ENCODE measurements around the gene HPCAL1. TPM values are rescaled to one million over a fixed set of nuclear protein-coding genes. Genes with fewer than 3 reads are reported as not detected.

The HPCAL1 gene
- total and polyA plus RNA-seq, 10 of the 15 experiments (the other 5 are each of a cell fraction or from before 2014, with no cell fraction given) = 0.40 to 12.8 (median 7.9) TPM

GRCh38 chr2:10400568-10400977, 97.9 kb downstream of the HPCAL1 start (continued):
- TF ChIP-seq NKRF (conservative IDR thresholded peaks at IDR 0.05) (no peak), EED (IDR thresholded peaks at IDR 0.05; ENCODE audit: low read depth) (no peak)

GRCh38 chr2:10400978-10401951, 98.6 kb downstream of the HPCAL1 start:
- intact Hi-C loops (cut with micrococcal nuclease; ENCODE audit: unreplicated experiment) = no loop called here
- Histone ChIP-seq H3K9me3 (replicated peaks; ENCODE audit: control insufficient read depth, insufficient read depth, low read length) (peaks cover 1% of the 10 kb centered on the region; the same call in 2 of the 3 replicates), H3K9ac (ENCODE audit: control insufficient read depth, insufficient read depth, low read length) (no peak overlapping the region), H3K4me2 (ENCODE audit: control insufficient read depth, insufficient read depth) (no peak overlapping the region), H3K27me3 (replicated peaks in 1 of 2; ENCODE audit: control insufficient read depth in 2 of 2, insufficient read depth in 2 of 2, low read length in 1 of 2) (no peaks in the 10 kb centered on the region), H3K4me1 (ENCODE audit: control insufficient read depth, insufficient read depth, low read length) (peaks cover 8% of the 10 kb centered on the region), H4K20me1 (ENCODE audit: control insufficient read depth, insufficient read depth) (no peaks in the 10 kb centered on the region), H3K4me3 (no peak overlapping the region), H2AFZ (ENCODE audit: control insufficient read depth, low read depth, low read length) (no peak overlapping the region), H3K36me3 (ENCODE audit: control insufficient read depth in 2 of 2, insufficient read depth in 2 of 2, low read length in 1 of 2) (no peaks in the 10 kb centered on the region; a peak in 1 of 4 replicates), H3K79me2 (ENCODE audit: control insufficient read depth, insufficient read depth, low read length) (no peaks in the 10 kb centered on the region), H3K27ac (ENCODE audit: control insufficient read depth, insufficient read depth) (no peak overlapping the region)
- no TSS peak for BruUV-seq (replicated peaks)
- ATAC-seq (no peak), FAIRE-seq (no peak), DNase-seq (ENCODE audit: low read depth, low spot score) (no peak)
- ChIA-PET RAD21 (ENCODE audit: unreplicated experiment) (no interaction called here), SMC1A (ENCODE audit: uncharacterized antibody, unreplicated experiment) (no interaction called here), CTCF (no interaction called here), POLR2A (interaction anchor here (0.7 kb wide), 1 partner anchor 273 kb away, joined by 3 read pairs; no protein-coding TSS in a partner anchor)
- in situ Hi-C loops (cut with MboI) = no loop called here
- TF ChIP-seq ESRRA (IDR thresholded peaks at IDR 0.05; ENCODE audit: low read length) (no peak), RFX5 (IDR thresholded peaks at IDR 0.05; ENCODE audit: low read depth, low read length) (no peak), CUX1 (IDR thresholded peaks at IDR 0.05; ENCODE audit: insufficient replicate concordance, low read depth, low read length) (no peak), POLR2A (IDR thresholded peaks at IDR 0.05; ENCODE audit: low read depth, low read length) (no peak), CEBPB (IDR thresholded peaks at IDR 0.05; ENCODE audit: borderline replicate concordance in 1 of 2, low read depth in 2 of 2, low read length in 2 of 2) (no peak), RCOR1 (conservative IDR thresholded peaks at IDR 0.05; ENCODE audit: low read depth, low read length) (no peak), USF2 (IDR thresholded peaks at IDR 0.05; ENCODE audit: borderline replicate concordance, low read depth, low read length) (no peak), NFXL1 (IDR thresholded peaks at IDR 0.05; ENCODE audit: borderline replicate concordance) (no peak), NR2F1 (conservative IDR thresholded peaks at IDR 0.05) (no peak)
- WGBS (ENCODE audit: insufficient coverage, insufficient replicate concordance, low lambda C conversion rate, missing lambda C conversion rate) = 59% methylated on average over 21 of the region's 21 CpGs
